ENCODE data around the gene MBTD1. TPM values are rescaled to one million over a fixed set of nuclear protein-coding genes. Genes with fewer than 3 reads are reported as not detected.
"Not testable (repeated sequence)": the region's sequence is repeated elsewhere in the genome, so short reads cannot be mapped to it uniquely, and the experiment has no call there.

MBTD1 gene
- total RNA-seq, 1 donor from 2014 or later = 20.1 TPM

DNA sequence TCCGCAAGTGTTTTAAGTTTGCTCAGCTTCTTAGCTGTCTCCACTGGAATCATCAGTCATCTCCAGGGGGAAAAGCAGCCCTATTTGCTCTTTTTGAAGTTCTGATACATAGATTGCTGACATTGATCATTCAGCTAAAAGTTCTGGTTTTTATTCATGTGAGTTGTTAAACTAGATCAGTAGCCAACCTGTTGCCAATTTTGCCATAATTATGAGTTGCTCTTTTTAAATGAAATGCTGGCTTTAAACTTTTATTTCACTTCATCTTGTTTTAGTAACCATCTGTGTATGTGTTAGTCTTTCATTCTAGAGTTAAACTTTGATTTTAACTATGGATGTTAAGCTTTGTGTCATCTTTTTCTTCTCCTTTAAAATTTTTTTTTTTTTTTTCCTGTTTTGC is 13.0 kb upstream of the MBTD1 start:
- peaks cover 0 to 82% of the 10 kb centered on the region in 2 donors for H3K36me3 ChIP-seq
- DNase-seq (ENCODE audit: extremely low spot score in 2 of 2) = no peak
- H3K4me3 ChIP-seq = no peak overlapping the region
- H3K9me3 ChIP-seq = no peaks in the 10 kb centered on the region
- TF ChIP-seq, protein P1, sequence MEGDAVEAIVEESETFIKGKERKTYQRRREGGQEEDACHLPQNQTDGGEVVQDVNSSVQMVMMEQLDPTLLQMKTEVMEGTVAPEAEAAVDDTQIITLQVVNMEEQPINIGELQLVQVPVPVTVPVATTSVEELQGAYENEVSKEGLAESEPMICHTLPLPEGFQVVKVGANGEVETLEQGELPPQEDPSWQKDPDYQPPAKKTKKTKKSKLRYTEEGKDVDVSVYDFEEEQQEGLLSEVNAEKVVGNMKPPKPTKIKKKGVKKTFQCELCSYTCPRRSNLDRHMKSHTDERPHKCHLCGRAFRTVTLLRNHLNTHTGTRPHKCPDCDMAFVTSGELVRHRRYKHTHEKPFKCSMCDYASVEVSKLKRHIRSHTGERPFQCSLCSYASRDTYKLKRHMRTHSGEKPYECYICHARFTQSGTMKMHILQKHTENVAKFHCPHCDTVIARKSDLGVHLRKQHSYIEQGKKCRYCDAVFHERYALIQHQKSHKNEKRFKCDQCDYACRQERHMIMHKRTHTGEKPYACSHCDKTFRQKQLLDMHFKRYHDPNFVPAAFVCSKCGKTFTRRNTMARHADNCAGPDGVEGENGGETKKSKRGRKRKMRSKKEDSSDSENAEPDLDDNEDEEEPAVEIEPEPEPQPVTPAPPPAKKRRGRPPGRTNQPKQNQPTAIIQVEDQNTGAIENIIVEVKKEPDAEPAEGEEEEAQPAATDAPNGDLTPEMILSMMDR (IDR thresholded peaks at IDR 0.05) = no peak
- TF ChIP-seq POLR2A (IDR thresholded peaks at IDR 0.05) = no peak
- no peak for TF ChIP-seq POLR2AphosphoS5 (IDR thresholded peaks at IDR 0.05; ENCODE audit: insufficient read depth in 1 of 2, low read depth in 1 of 2)
- H3K27ac ChIP-seq = no peak overlapping the region
- H3K27me3 ChIP-seq = no peaks in the 10 kb centered on the region
- intact Hi-C loops (cut with DNase I) = no loop called here
- no peaks in the 10 kb centered on the region for H3K4me1 ChIP-seq

DNA sequence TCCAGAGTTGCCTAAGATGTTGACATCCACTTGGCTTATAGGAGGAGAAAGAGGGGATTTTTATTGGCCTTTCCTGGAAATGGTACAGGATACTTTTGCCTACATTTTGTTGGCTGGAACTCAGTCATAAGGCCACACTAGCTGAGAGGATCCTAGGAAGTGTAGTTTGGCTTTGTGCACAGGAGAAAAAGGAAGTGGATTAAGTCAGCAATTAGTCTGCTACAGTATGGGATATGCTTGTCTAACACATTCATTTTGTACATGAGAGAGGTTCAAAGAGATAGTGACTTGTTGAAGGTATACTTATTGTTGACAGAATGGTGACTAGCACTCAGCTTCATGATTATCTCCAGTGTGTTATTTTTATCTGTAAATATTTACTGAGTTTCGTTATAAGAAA is 10.8 kb upstream of the MBTD1 start:
- no peaks in the 10 kb centered on the region for H3K27me3 ChIP-seq
- H3K36me3 ChIP-seq = peaks cover 0 to 80% of the 10 kb centered on the region in 2 donors
- intact Hi-C loops (cut with DNase I) = no loop called here
- H3K27ac ChIP-seq = no peak overlapping the region
- DNase-seq (ENCODE audit: extremely low spot score in 2 of 2) = no peak
- H3K4me3 ChIP-seq = no peak overlapping the region
- TF ChIP-seq, protein P1 (IDR thresholded peaks at IDR 0.05) = no peak
- TF ChIP-seq POLR2AphosphoS5 (IDR thresholded peaks at IDR 0.05; ENCODE audit: insufficient read depth in 1 of 2, low read depth in 1 of 2) (no peak), POLR2A (IDR thresholded peaks at IDR 0.05) (no peak)
- no peaks in the 10 kb centered on the region for H3K4me1 ChIP-seq
- no peaks in the 10 kb centered on the region for H3K9me3 ChIP-seq

DNA sequence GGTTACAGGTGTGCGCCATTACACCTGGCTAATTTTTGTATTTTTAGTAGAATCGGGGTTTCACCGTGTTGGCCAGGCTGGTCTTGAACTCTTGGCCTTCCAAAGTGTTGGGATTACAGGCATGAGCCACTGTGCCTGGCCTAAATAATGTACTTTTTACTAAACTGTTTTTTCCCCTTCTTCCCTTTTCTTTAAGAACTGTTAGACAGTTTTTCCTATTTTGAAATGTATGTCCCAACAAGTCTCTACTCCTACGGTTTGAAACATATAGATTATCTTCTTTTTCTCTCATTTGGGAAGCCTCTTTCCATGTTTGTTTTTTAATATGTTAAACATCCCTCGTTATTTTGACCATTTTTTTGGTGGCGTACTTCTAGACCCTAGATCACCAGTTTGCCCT is 10.1 kb upstream of the MBTD1 start:
- H3K4me3 ChIP-seq = no peak overlapping the region
- no peak overlapping the region for H3K27ac ChIP-seq
- H3K27me3 ChIP-seq = no peaks in the 10 kb centered on the region
- peaks cover 0 to 81% of the 10 kb centered on the region in 2 donors for H3K36me3 ChIP-seq
- no peaks in the 10 kb centered on the region for H3K4me1 ChIP-seq
- intact Hi-C loops (cut with DNase I) = no loop called here
- no peak for DNase-seq (ENCODE audit: extremely low spot score in 2 of 2)
- no peaks in the 10 kb centered on the region for H3K9me3 ChIP-seq
- TF ChIP-seq, protein P1 (IDR thresholded peaks at IDR 0.05) = no peak
- TF ChIP-seq POLR2AphosphoS5 (IDR thresholded peaks at IDR 0.05; ENCODE audit: insufficient read depth in 1 of 2, low read depth in 1 of 2) (no peak), POLR2A (IDR thresholded peaks at IDR 0.05) (no peak)

DNA sequence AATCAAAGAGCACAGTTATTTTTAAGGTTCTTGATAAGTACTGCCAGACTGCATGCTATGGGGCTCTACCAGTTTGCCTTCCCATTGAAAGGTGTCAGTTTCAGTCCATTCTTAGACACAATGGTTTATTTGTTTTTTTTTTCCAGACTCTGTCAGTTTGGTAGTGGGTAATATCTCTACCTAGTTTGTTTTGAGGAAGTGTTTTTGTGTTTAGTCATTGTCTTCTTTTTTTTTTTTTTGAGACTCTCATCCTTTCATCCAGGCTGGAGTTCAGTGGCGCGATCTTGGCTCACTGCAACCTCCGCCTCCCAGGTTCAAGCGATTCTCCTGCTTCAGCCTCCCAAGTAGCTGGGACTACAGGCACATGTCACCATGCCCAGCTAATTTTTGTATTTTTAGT is 4.6 kb upstream of the MBTD1 start:
- H3K4me3 ChIP-seq; H3K27ac ChIP-seq; H3K27me3 ChIP-seq; DNase-seq (ENCODE audit: extremely low spot score in 2 of 2); intact Hi-C loops (cut with DNase I); H3K9me3 ChIP-seq: not testable (repeated sequence)
- Histone ChIP-seq H3K36me3 (peaks cover 2 to 43% of the 10 kb centered on the region in 2 donors), H3K4me1 (peaks cover 25% of the 10 kb centered on the region)

DNA sequence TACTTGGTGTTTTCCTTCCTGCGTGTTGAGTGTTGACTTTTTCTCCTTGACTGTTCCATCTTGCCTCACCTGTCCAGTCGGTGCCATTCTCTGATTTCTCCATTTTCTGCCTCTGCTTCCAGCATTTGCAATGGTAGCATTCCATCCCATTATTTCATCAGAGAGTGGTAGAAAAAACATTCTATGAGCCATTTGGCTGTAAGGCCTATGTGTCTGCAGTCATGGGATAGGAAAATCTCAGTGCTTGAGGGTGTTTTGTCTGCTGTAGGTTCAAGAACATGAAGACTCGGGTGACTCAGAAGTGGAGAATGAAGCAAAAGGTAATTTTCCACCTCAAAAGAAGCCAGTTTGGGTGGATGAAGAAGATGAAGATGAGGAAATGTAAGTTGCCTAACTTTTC is 3.2 kb upstream of the MBTD1 start:
- Histone ChIP-seq H3K27me3 (no peaks in the 10 kb centered on the region), H3K27ac (no peak overlapping the region), H3K9me3 (no peaks in the 10 kb centered on the region), H3K4me3 (no peak overlapping the region), H3K4me1 (peaks cover 39% of the 10 kb centered on the region), H3K36me3 (peaks cover 2 to 28% of the 10 kb centered on the region in 2 donors)
- intact Hi-C loops (cut with DNase I) = no loop called here
- DNase-seq (ENCODE audit: extremely low spot score in 2 of 2) = no peak
- TF ChIP-seq POLR2AphosphoS5 (IDR thresholded peaks at IDR 0.05; ENCODE audit: insufficient read depth in 1 of 2, low read depth in 1 of 2) (no peak), POLR2A (IDR thresholded peaks at IDR 0.05) (no peak)
- TF ChIP-seq, protein P1 (IDR thresholded peaks at IDR 0.05) = no peak
